ENCODE measurements around the gene MT3.
"Not testable (repeated sequence)": the region's sequence is repeated elsewhere in the genome, so short reads cannot be mapped to it uniquely, and the experiment has no call there.

Gene MT3

DNA sequence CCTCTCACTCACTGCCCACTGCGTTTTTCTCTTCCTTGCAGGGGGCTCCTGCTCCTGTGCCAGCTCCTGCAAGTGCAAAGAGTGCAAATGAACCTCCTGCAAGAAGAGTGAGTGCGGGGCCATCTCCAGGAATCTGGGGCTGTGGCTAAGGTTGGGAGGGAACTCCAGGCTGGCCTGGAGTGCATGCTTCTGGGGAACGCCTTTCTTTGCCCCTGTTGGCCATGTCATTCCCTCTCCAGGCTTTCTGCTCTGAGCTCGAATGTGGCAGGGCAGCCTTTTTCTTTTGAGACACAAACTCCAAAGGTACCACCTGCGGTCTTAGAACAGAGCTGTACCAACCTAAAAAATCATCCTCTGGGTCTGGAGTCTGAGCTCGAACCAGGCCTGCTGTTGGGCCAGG is 28.8 kb downstream of the MT3 start:
- peak overlapping the region; percentile 26; the same call in 1 of the 2 replicates for H3K27ac ChIP-seq
- DNase-seq (ENCODE audit: low spot score): no peak
- ChIA-PET CTCF (interaction anchor here (1.1 kb wide), 1 partner anchor 26 kb away, joined by 3 read pairs; no protein-coding TSS in a partner anchor), POLR2A (ENCODE audit: low non-redundant PET) (no interaction called here)
- TF ChIP-seq, protein P1, sequence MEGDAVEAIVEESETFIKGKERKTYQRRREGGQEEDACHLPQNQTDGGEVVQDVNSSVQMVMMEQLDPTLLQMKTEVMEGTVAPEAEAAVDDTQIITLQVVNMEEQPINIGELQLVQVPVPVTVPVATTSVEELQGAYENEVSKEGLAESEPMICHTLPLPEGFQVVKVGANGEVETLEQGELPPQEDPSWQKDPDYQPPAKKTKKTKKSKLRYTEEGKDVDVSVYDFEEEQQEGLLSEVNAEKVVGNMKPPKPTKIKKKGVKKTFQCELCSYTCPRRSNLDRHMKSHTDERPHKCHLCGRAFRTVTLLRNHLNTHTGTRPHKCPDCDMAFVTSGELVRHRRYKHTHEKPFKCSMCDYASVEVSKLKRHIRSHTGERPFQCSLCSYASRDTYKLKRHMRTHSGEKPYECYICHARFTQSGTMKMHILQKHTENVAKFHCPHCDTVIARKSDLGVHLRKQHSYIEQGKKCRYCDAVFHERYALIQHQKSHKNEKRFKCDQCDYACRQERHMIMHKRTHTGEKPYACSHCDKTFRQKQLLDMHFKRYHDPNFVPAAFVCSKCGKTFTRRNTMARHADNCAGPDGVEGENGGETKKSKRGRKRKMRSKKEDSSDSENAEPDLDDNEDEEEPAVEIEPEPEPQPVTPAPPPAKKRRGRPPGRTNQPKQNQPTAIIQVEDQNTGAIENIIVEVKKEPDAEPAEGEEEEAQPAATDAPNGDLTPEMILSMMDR (conservative IDR thresholded peaks at IDR 0.05; ENCODE audit: low read depth): no peak

DNA sequence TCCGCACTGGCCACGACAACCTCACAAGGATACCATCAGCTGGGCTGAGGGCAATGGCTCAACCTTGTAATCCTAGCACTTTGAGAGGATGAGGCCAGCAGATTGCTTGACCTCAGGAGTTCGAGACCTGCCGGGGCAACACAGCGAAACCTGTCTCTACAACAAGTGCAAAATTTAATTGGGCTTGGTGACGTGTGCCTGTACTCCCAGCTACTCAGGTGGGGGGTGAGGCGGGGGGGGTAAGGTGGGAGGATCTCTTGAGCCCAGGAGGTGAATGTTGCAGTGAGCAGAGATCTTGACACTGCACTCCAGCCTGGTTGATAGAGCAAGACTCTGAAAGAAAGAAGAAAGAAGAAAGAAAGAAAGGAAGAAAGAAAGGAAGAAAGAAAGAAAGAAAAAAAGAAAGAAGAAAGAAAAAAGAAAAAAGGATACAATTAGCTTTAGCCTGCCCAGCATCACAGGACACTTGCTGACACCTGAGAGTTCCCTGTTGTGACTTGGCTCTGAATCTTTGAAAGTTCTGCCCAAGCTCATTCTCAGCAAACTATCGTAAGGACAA is 31.1 kb downstream of the MT3 start:
- ChIA-PET CTCF (no interaction called here), POLR2A (ENCODE audit: low non-redundant PET) (no interaction called here)
- H3K27ac ChIP-seq: no peak overlapping the region
- TF ChIP-seq, protein P1 (conservative IDR thresholded peaks at IDR 0.05; ENCODE audit: low read depth): no peak
- no peak for DNase-seq (ENCODE audit: low spot score)

DNA sequence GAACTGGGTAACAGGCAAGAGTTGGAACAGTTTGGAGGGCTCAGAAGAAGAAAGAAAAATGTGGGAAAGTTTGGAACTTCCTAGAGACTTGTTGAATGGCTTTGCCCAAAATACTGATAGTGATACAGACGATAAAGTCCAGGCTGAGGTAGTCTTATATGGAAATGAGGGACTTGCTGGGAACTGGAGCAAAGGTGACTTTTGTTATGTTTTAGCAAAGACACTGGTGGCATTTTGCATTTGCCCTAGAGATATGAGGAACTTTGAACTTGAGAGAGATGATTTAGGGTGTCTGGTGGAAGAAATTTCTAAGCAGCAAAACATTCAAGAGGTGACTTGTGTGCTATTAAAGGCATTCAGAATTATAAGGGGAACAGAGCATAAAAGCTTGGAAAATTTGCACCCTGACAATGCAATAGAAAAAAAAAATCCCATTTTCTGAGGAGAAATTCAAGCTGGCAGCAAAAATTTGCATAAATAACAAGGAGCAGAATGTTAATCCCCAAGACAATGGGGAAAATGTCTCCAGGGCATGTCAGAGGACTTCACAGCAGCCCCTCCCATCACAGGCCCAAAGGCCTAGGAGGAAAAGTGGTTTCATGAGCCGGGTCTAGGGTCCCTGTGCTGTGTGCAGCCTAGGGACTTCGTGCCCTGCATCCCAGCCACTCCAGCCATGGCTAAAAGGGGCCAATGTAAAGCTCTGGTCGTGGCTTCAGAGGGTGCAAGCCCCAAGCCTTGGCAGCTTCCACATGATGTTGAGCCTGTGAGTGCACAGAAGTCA is 32.5 kb downstream of the MT3 start:
- POLR2A ChIA-PET (ENCODE audit: low non-redundant PET); DNase-seq (ENCODE audit: low spot score); H3K27ac ChIP-seq: not testable (repeated sequence)
- CTCF ChIA-PET: interaction anchor here (0.7 to 0.9 kb wide), 2 partner anchors 56 to 91 kb away, joined by 3 read pairs; no protein-coding TSS in a partner anchor

DNA sequence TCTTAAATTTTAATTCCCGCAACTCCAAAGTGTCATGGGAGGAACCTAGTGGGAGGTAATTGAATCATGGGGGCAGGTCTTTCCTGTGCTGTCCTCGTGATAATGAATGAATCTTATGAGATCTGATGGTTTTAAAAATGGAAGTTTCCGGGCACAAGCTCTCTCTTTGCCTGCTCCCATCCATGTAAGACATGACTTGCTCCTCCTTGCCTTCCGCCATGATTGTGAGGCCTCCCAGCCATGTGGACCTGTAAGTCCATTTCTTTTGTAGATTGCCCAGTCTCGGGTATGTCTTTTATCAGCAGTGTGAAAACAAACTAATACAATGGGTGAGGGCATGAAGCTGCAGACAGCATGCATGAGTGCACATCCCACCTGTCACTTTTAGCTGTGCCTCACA is 33.9 kb downstream of the MT3 start:
- DNase-seq (ENCODE audit: low spot score); H3K27ac ChIP-seq: not testable (repeated sequence)
- POLR2A ChIA-PET (ENCODE audit: low non-redundant PET): interaction anchor here (0.8 kb wide), 1 partner anchor 17 kb away, joined by 3 read pairs; no protein-coding TSS in a partner anchor
- CTCF ChIA-PET: interaction anchor here (0.7 kb wide), 1 partner anchor 13 kb away, joined by 3 read pairs; no protein-coding TSS in a partner anchor

DNA sequence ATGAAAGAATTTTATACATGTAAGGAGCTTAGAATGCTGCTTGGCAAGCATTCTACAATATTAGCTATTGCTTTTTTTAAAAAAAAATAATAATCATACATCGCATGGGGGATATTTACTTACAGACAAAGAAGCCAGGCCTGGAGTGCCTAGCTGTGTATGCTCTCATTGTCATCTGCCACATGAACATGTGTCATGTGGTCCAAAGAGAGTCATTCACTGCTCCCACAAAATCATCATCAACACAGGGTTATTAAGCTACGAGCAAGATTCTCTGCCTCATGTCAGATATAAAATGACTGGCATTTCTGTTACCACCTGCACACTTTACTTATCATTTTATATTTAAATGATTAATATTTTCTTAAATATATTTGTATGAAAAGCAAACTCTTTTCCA is 34.3 kb downstream of the MT3 start:
- ChIA-PET CTCF (interaction anchor here (0.7 kb wide), 1 partner anchor 14 kb away, joined by 3 read pairs; no protein-coding TSS in a partner anchor), POLR2A (ENCODE audit: low non-redundant PET) (interaction anchor here (0.8 kb wide), 1 partner anchor 18 kb away, joined by 3 read pairs; no protein-coding TSS in a partner anchor)
- DNase-seq (ENCODE audit: low spot score): no peak
- no peak overlapping the region for H3K27ac ChIP-seq
- TF ChIP-seq, protein P1 (conservative IDR thresholded peaks at IDR 0.05; ENCODE audit: low read depth): no peak

DNA sequence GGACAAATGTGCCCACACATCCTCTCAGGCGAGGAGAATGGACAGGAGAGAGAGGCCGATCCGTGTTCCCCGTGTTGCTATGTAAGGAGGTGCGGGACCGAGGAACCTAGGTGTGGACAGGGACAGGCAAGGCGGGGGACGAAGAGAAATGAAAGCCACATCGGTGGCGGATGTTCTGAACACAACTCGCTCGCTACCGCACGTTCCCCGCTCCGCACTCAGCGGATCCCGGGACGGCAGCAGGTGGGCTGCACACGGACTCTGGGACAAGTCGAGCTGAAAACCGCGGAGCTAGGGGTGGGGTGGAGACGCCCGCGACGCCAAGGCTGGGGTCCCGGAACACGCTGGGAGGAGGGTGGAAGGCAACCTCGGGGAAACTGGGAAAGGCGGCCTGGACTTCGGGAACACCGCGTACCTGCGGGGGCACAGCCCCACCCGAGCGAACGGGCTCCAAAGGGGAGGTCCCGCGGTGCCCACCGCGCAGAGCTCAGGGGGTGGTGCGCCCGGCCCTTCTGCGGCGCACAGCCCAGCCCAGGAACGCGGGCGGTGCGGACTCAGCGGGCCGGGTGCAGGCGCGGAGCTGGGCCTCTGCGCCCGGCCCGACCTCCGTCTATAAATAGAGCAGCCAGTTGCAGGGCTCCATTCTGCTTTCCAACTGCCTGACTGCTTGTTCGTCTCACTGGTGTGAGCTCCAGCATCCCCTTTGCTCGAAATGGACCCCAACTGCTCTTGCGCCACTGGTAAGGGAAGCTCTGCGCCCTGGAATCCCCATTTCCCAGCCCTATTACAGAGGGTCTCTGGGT is 36.0 kb downstream of the MT3 start, which contains the start of gene MT1E:
TSS of gene MT1E (plus strand) at position 642 of the 803 bp plus-strand sequence. CDS start at position 713, 71 bp downstream.
- ChIA-PET CTCF (interaction anchor here (0.6 to 1.1 kb wide), 3 partner anchors 18 to 77 kb away, joined by 3 to 6 read pairs (median 5); no protein-coding TSS in a partner anchor), POLR2A (ENCODE audit: low non-redundant PET) (interaction anchor here (0.7 to 2.4 kb wide), 6 partner anchors 14 to 64 kb away, joined by 4 to 14 read pairs (median 7); partner anchors contain the start of gene MT2A)
- peak; percentile 71 for DNase-seq (ENCODE audit: low spot score)
- TF ChIP-seq, protein P1 (conservative IDR thresholded peaks at IDR 0.05; ENCODE audit: low read depth): no peak
- H3K27ac ChIP-seq: peak within 1 kb of the TSS; percentile 90

Measured in RWPE1 (cell line).